Caco-2 (cell line): ENCODE data around the gene KRT71. TPM values are rescaled to one million over a fixed set of nuclear protein-coding genes. Genes with fewer than 3 reads are reported as not detected.

ENCODE experiments used
- BruUV-seq: library from RNA; stranded (reverse); fragments of 400-500 nt; replicated peaks from 2 replicates; lab custom pipeline; 2021; lab: Mats Ljungman, UMichigan
- CTCF ChIA-PET: fragments of 300-600 bp; sonication (Branson Sonifier 250); formaldehyde crosslinking; loops from one replicate; lab custom pipeline; 2022; ENCODE audit warnings: antibody characterized with exemption; lab: Charles Lee
- POLR2A ChIA-PET: fragments of 300-600 bp; sonication (Branson Sonifier 250); formaldehyde crosslinking; loops from one replicate; lab custom pipeline; 2022; ENCODE audit warnings: antibody characterized with exemption; lab: Charles Lee
- DNase-seq, 2 experiments: peaks; one replicate each; pipeline versions ENCODE4 v3.0.0 to v3.0.0-alpha.2; 2020 to 2022
- H3K27me3 ChIP-seq: replicated peaks from 2 replicates; pipeline ENCODE4 v1.6.0; 2011; ENCODE audit warnings: low read length; ENCODE audit not compliant: control insufficient read depth, insufficient read depth
- H3K36me3 ChIP-seq: 2 replicates; pipeline ENCODE4 v1.5.1; 2011; ENCODE audit warnings: low read length; ENCODE audit not compliant: control insufficient read depth, insufficient read depth
- H3K4me1 ChIP-seq: fragments of 250-450 bp; sonication (Bioruptor Pico); 2 replicates; pipeline ENCODE4 v1.5.1; 2020; ENCODE audit warnings: mild to moderate bottlenecking
- H3K4me3 ChIP-seq: 2 replicates; pipeline ENCODE4 v1.5.1; 2011; ENCODE audit warnings: low read depth, mild to moderate bottlenecking, control low read depth, low read length
- H3K9me3 ChIP-seq: fragments of 250-450 bp; sonication (Bioruptor Pico); 2 replicates; pipeline ENCODE4 v1.5.1; 2020; ENCODE audit warnings: mild to moderate bottlenecking, moderate library complexity
- H3K27ac Mint-ChIP-seq: one replicate; pipeline ENCODE4 v1.8.0; 2022; ENCODE audit warnings: mixed read lengths; ENCODE audit not compliant: unreplicated experiment
- H3K27me3 Mint-ChIP-seq: one replicate; pipeline ENCODE4 v1.8.0; 2022; ENCODE audit warnings: mixed read lengths; ENCODE audit not compliant: insufficient read depth, unreplicated experiment
- H3K36me3 Mint-ChIP-seq: one replicate; pipeline ENCODE4 v1.8.0; 2022; ENCODE audit warnings: mild to moderate bottlenecking, mixed read lengths; ENCODE audit not compliant: insufficient read depth, unreplicated experiment
- H3K4me1 Mint-ChIP-seq: one replicate; pipeline ENCODE4 v1.8.0; 2022; ENCODE audit warnings: low read depth, mixed read lengths; ENCODE audit not compliant: unreplicated experiment
- H3K4me3 Mint-ChIP-seq: one replicate; pipeline ENCODE4 v1.8.0; 2022; ENCODE audit warnings: mild to moderate bottlenecking, moderate library complexity, mixed read lengths; ENCODE audit not compliant: unreplicated experiment
- H3K9me3 Mint-ChIP-seq: one replicate; pipeline ENCODE4 v1.8.0; 2022; ENCODE audit warnings: mixed read lengths; ENCODE audit not compliant: unreplicated experiment
- intact Hi-C: fragments of 100-400 bp; cut with micrococcal nuclease; formaldehyde crosslinking; loops from one replicate; pipeline ENCODE4 v1.10.0; 2022; ENCODE audit not compliant: unreplicated experiment
- total RNA-seq: library from RNA; stranded (reverse); gene quantifications from 2 replicates; pipeline ENCODE4 v1.2.3, GENCODE V29; 2022
- TF ChIP-seq, protein P1 (sequence below), 2 experiments: fragments of 200-600 bp in 1 of 2; IDR thresholded peaks; 1 replicate in 1 of 2; 2 replicates in 1 of 2; pipeline versions ENCODE4 v1.5.1 to v1.8.0; 2011 to 2022; ENCODE audit warnings: antibody characterized with exemption in 1 of 2, control low read depth in 1 of 2, inconsistent platforms in 1 of 2, low read depth in 1 of 2, low read length in 1 of 2, mild to moderate bottlenecking in 1 of 2, moderate library complexity in 1 of 2; ENCODE audit not compliant: insufficient read depth in 1 of 2, severe bottlenecking in 1 of 2, unreplicated experiment in 1 of 2

Gene KRT71
- total RNA-seq, 1 experiment from 2014 or later, result 1.2 TPM

DNA sequence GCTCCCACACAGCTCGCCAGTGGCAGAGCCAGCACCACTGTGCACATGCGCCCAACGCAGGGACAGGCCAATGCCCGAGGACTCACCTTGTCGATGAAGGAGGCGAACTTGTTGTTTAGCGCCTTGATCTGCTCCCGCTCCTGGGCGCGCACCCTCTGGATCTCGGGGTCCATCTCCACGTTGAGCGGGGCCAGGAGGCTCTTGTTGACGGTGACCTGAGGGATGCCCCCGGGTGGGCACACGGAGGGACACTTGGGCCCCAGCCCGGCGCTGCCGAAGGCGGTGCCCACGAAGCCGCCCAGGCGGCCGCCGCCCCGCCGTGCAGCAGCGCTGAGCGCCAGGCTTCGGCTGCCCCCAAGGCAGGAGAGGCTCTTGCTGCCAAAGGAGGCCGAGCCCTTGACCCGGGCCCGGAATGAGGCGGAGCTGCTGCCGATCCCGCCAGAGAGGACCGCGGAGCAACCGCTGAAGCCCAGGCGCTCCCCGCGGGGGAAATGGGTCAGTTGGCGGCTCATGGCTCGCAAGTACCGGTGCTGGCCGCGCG is 48.1 kb upstream of the KRT71 start, which contains the start of gene KRT72:
Gene KRT72, minus strand, starts transcription at position 523 of the 541 bp plus-strand sequence. Its CDS starts 11 bp downstream, at position 512.
- DNase-seq, result no peak
- Histone ChIP-seq H3K27me3 (no peaks in the 10 kb centered on the region), H3K4me1 (no peaks in the 10 kb centered on the region), H3K9me3 (no peaks in the 10 kb centered on the region), H3K36me3 (no peaks in the 10 kb centered on the region), H3K4me3 (no peak within 1 kb of the TSS)
- Mint-ChIP-seq H3K27me3 (peaks cover 11% of the 10 kb centered on the region), H3K4me3 (no peak within 1 kb of the TSS), H3K4me1 (no peaks in the 10 kb centered on the region), H3K9me3 (no peaks in the 10 kb centered on the region), H3K36me3 (peaks cover 4% of the 10 kb centered on the region), H3K27ac (no peak within 1 kb of the TSS)
- ChIA-PET POLR2A (no interaction called here), CTCF (no interaction called here)
- no TSS peak for BruUV-seq
- intact Hi-C loops, result no loop called here
- TF ChIP-seq, protein P1, sequence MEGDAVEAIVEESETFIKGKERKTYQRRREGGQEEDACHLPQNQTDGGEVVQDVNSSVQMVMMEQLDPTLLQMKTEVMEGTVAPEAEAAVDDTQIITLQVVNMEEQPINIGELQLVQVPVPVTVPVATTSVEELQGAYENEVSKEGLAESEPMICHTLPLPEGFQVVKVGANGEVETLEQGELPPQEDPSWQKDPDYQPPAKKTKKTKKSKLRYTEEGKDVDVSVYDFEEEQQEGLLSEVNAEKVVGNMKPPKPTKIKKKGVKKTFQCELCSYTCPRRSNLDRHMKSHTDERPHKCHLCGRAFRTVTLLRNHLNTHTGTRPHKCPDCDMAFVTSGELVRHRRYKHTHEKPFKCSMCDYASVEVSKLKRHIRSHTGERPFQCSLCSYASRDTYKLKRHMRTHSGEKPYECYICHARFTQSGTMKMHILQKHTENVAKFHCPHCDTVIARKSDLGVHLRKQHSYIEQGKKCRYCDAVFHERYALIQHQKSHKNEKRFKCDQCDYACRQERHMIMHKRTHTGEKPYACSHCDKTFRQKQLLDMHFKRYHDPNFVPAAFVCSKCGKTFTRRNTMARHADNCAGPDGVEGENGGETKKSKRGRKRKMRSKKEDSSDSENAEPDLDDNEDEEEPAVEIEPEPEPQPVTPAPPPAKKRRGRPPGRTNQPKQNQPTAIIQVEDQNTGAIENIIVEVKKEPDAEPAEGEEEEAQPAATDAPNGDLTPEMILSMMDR (IDR thresholded peaks at IDR 0.05; ENCODE audit: insufficient read depth in 1 of 2, low read depth in 1 of 2, low read length in 1 of 2, severe bottlenecking in 1 of 2, unreplicated experiment in 1 of 2), result no peak

DNA sequence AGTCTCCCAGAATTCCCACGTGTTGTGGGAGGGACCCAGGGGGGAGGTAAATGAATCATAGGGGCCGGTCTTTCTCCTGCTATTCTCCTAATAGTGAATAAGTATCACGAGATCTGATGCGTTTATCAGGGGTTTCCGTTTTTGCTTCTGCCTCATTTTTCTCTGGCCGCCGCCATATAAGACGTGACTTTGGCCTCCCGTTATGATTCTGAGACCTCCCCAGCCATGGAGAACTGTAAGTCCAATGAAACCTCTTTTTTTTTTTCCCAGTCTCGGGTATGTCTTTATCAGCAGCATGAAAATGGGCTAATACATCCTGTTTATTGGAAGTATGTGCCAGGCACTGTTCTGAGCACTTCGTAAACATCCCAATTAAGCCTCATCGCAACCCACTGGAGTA is 47.5 kb upstream of the KRT71 start:
- intact Hi-C loops, result no loop called here
- Mint-ChIP-seq H3K4me1 (no peaks in the 10 kb centered on the region), H3K9me3 (no peaks in the 10 kb centered on the region), H3K4me3 (no peak overlapping the region), H3K27ac (no peak overlapping the region), H3K27me3 (peaks cover 6% of the 10 kb centered on the region), H3K36me3 (no peaks in the 10 kb centered on the region)
- Histone ChIP-seq H3K4me1 (no peaks in the 10 kb centered on the region), H3K27me3 (no peaks in the 10 kb centered on the region), H3K36me3 (no peaks in the 10 kb centered on the region), H3K4me3 (no peak overlapping the region), H3K9me3 (no peaks in the 10 kb centered on the region)
- ChIA-PET CTCF (no interaction called here), POLR2A (no interaction called here)
- TF ChIP-seq, protein P1 (IDR thresholded peaks at IDR 0.05; ENCODE audit: insufficient read depth in 1 of 2, low read depth in 1 of 2, low read length in 1 of 2, severe bottlenecking in 1 of 2, unreplicated experiment in 1 of 2), result no peak
- no peak for DNase-seq
- BruUV-seq, result no TSS peak

DNA sequence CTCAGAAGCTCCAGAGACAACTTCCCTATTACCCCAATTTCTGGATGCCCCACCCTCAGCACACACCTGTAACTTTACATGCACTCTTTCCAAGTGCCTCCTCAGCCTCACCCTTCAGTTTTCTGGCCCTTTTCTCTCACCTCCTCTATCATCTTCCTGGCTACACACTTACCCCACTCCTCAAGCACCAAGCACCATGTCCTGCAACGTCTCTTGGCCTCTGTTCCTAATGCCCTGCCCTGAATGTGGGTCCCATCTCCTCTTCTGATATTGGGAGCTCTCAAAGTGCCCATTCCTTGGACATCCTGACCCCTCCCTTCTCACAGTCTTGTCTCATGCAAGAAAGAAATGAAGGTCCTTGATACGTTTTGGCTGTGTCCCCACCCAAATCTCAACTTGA is 47.1 kb upstream of the KRT71 start:
- no TSS peak for BruUV-seq
- POLR2A ChIA-PET, result no interaction called here
- DNase-seq, result no peak

More for the DNA sequence above, 47.1 kb upstream of the KRT71 start:
- intact Hi-C loops, result no loop called here
- H3K36me3 ChIP-seq, result no peaks in the 10 kb centered on the region
- no peaks in the 10 kb centered on the region for H3K36me3 Mint-ChIP-seq
- H3K27me3 Mint-ChIP-seq, result peaks cover 6% of the 10 kb centered on the region
- CTCF ChIA-PET, result no interaction called here
- no peak overlapping the region for H3K4me3 ChIP-seq
- no peaks in the 10 kb centered on the region for H3K9me3 Mint-ChIP-seq
- H3K4me1 Mint-ChIP-seq, result no peaks in the 10 kb centered on the region
- H3K4me1 ChIP-seq, result no peaks in the 10 kb centered on the region
- H3K9me3 ChIP-seq, result no peaks in the 10 kb centered on the region
- H3K4me3 Mint-ChIP-seq, result no peak overlapping the region
- TF ChIP-seq, protein P1 (IDR thresholded peaks at IDR 0.05; ENCODE audit: insufficient read depth in 1 of 2, low read depth in 1 of 2, low read length in 1 of 2, severe bottlenecking in 1 of 2, unreplicated experiment in 1 of 2), result no peak
- H3K27me3 ChIP-seq, result no peaks in the 10 kb centered on the region
- no peak overlapping the region for H3K27ac Mint-ChIP-seq
